Esophagus muscularis mucosa (tissue), 4 donors: ENCODE results near the gene TMEM123. TPM values are rescaled to one million over a fixed set of nuclear protein-coding genes. Genes with fewer than 3 reads are reported as not detected.

Source experiments
- DNase-seq: peaks from one replicate; pipeline ENCODE4 v3.0.0-alpha.2; 2017; ENCODE audit errors: extremely low spot score
- H3K27ac ChIP-seq, 4 donors: fragments of 200-600 bp; sonication (generic); replicated peaks in 1 of 4; 1 replicate in 3 of 4; 2 replicates in 1 of 4; pipeline ENCODE4 v1.5.1; 2016 to 2019; ENCODE audit warnings: mild to moderate bottlenecking in 1 of 4
- H3K27me3 ChIP-seq, 4 donors: fragments of 200-600 bp; sonication (generic); one replicate each; pipeline versions ENCODE4 v1.5.1 to v1.6.0; 2016 to 2019
- H3K36me3 ChIP-seq, 4 donors: fragments of 200-600 bp; sonication (generic); one replicate each; pipeline ENCODE4 v1.5.1; 2016 to 2019
- H3K4me1 ChIP-seq, 4 donors: fragments of 200-600 bp; sonication (generic); one replicate each; pipeline ENCODE4 v1.5.1; 2016 to 2019
- H3K4me3 ChIP-seq, 4 donors: fragments of 200-600 bp; sonication (generic); 1 replicate in 2 of 4; 2 replicates in 2 of 4; pipeline ENCODE4 v1.5.1; 2016 to 2019; ENCODE audit warnings: mild to moderate bottlenecking in 4 of 4, moderate library complexity in 1 of 4
- H3K9me3 ChIP-seq, 4 donors: fragments of 200-600 bp; sonication (generic); 1 replicate in 3 of 4; 2 replicates in 1 of 4; pipeline ENCODE4 v1.5.1; 2016 to 2019
- EP300 ChIP-seq: sonication (generic); formaldehyde crosslinking; IDR thresholded peaks from one replicate; pipeline ENCODE4 v1.6.1; 2017; ENCODE audit warnings: antibody characterized with exemption
- POLR2A ChIP-seq: fragments of 450-650 bp; IDR thresholded peaks from one replicate; pipeline ENCODE4 v1.6.1; 2017; ENCODE audit warnings: antibody characterized with exemption, moderate library complexity, mild to moderate bottlenecking, low read depth
- POLR2AphosphoS5 ChIP-seq, 2 donors: sonication (generic); formaldehyde crosslinking; IDR thresholded peaks; one replicate each; pipeline ENCODE4 v1.6.1; 2017; ENCODE audit warnings: antibody characterized with exemption in 2 of 2
- WGBS: methylation state at CpG from one replicate; pipeline ENCODE4 v1.1.5; 2018; 5-methylcytosine and 5-hydroxymethylcytosine counted together
- intact Hi-C: fragments of 100-400 bp; cut with DNase I; formaldehyde crosslinking; loops from one replicate; pipeline ENCODE4 v1.15.1; 2023
- total RNA-seq, 4 donors: library from RNA; depleted of rRNA; stranded (reverse); fragments of >200 nt; gene quantifications; one replicate each; pipeline versions ENCODE4 v1.1.0 to v1.2.1, GENCODE V29; 2016
- TF ChIP-seq, protein P1 (sequence below), 3 experiments: fragments of 200-600 bp in 2 of 3; fragments of 450-650 bp in 1 of 3; sonication (generic) in 2 of 3; IDR thresholded peaks; one replicate each; pipeline ENCODE4 v1.5.1; 2017 to 2019; ENCODE audit warnings: antibody characterized with exemption in 3 of 3, mild to moderate bottlenecking in 2 of 3, moderate library complexity in 1 of 3

The TMEM123 gene
- total RNA-seq, 4 donors from 2014 or later, result 82.7 to 116 (median 88.8) TPM

DNA sequence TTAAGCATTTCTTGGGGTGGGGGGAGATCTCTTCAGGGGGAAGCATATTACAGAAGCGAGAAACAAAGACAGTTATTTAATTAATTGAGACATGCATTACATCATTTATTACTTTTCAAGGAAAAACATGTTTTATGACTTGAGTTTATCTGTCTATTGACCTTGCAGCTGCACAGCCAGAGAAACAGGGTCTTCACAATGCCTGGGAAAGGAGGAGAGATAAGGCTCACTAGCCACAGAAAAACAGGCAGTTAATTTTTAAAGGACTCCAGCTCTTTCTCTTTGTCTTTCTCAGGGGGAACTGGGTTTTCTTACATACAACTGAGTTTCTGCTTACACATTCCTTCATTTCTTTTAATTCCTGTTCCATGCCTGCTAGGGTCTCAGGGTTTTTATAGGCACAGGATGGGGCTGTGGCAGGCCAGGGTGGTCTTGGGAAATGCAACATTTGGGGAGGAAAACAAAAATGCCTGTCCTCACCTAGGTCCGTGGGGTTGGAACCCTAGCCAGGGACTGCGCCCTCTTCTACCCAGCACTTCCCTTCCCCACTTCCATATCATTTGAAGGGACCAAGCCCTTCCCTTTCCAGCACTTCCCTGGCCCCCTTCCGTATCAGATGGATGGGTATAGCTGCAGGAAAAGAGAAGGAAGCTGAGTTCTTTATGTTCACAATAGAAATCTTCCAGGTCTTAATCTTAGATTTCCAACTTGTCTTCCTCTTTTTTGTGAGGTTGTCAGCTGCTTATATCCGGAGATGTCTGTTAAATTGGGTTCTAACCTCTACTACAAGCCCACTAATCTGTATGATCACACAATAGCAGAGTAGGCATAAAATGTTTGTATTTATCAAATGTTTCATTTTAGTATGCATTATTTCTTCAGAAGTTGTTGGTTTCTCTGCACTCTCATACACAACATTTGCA, 67.2 kb downstream of the TMEM123 start:
- Histone ChIP-seq H3K9me3 (no peaks in the 10 kb centered on the region), H3K4me1 (peaks cover 0 to 21% (median 1%) of the 10 kb centered on the region in 4 donors), H3K27ac (no peak overlapping the region), H3K36me3 (peaks cover 20 to 72% (median 41%) of the 10 kb centered on the region in 4 donors), H3K27me3 (no peaks in the 10 kb centered on the region), H3K4me3 (no peak overlapping the region)
- intact Hi-C loops, result no loop called here
- TF ChIP-seq POLR2AphosphoS5 (IDR thresholded peaks at IDR 0.05), result no peak
- TF ChIP-seq, protein P1, sequence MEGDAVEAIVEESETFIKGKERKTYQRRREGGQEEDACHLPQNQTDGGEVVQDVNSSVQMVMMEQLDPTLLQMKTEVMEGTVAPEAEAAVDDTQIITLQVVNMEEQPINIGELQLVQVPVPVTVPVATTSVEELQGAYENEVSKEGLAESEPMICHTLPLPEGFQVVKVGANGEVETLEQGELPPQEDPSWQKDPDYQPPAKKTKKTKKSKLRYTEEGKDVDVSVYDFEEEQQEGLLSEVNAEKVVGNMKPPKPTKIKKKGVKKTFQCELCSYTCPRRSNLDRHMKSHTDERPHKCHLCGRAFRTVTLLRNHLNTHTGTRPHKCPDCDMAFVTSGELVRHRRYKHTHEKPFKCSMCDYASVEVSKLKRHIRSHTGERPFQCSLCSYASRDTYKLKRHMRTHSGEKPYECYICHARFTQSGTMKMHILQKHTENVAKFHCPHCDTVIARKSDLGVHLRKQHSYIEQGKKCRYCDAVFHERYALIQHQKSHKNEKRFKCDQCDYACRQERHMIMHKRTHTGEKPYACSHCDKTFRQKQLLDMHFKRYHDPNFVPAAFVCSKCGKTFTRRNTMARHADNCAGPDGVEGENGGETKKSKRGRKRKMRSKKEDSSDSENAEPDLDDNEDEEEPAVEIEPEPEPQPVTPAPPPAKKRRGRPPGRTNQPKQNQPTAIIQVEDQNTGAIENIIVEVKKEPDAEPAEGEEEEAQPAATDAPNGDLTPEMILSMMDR (IDR thresholded peaks at IDR 0.05), result no peak
- no peak for TF ChIP-seq POLR2A
- no peak for TF ChIP-seq EP300
- WGBS, result 83% methylated on average over 5 of the region's 5 CpGs
- no peak for DNase-seq

DNA sequence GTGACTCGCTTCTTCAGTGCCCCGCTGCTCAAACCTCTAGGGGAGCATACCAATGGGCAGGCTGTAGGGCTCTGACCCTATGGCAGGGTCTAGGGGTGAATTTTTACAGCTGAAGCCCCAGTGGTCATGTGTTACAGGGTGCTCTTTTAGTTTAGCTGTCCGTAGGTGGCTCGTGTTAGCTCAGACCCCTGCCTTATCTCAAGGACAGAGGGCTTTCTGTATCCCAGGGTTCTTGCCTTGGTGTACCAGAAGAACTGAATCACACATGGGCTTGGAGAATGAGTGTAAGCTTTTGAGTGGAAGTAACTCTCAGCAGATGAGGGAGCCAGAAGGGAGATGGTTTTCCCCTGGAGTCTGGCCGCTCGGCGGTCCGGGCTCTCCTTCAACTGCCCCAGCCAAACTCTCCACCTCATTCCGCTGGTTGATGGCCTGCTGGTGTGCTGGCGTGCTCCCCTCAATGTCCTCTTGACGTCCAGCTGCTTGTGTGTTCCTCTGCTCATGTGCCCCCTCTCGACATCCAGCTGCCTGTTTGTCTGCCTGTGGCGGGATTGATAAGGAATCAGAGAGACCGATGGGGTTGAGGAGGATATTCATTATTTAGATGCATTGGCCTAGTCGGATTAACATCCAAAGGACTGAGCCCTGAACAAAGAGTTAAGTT, 68.0 kb downstream of the TMEM123 start:
- no peak for DNase-seq

DNA sequence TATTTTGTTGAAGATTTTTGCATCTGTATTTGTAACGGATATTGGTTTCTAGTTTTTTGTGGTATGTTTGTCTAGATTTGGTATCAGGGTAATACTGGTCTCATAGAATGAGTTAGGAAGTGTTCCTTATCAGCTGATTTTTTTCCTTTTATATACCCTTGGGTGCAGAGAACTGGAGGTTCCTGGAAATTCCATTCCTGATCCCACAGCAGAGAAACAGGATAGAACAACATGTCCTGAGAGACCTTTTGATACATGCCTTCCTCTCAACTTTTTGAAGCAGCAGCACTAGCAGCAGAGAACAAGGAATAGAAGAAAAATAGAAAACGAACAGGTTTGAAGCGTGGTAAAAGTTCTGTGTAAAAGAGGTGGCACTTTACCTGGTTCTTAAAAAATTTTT, 68.7 kb downstream of the TMEM123 start:
- Histone ChIP-seq H3K27me3 (no peaks in the 10 kb centered on the region), H3K4me1 (peaks cover 0 to 21% (median 1%) of the 10 kb centered on the region in 4 donors), H3K9me3 (no peaks in the 10 kb centered on the region), H3K27ac (no peak overlapping the region), H3K36me3 (peaks cover 25 to 79% (median 48%) of the 10 kb centered on the region in 4 donors), H3K4me3 (no peak overlapping the region)
- DNase-seq, result no peak
- intact Hi-C loops, result no loop called here
- no peak for TF ChIP-seq POLR2AphosphoS5 (IDR thresholded peaks at IDR 0.05)
- no peak for TF ChIP-seq POLR2A
- TF ChIP-seq EP300, result no peak
- TF ChIP-seq, protein P1 (IDR thresholded peaks at IDR 0.05), result no peak
- 85% methylated on average over 3 of the region's 3 CpGs for WGBS

More for the DNA sequence above, 68.0 kb downstream of the TMEM123 start:
- Histone ChIP-seq H3K4me3 (no peak overlapping the region), H3K27me3 (no peaks in the 10 kb centered on the region), H3K4me1 (peaks cover 0 to 21% (median 1%) of the 10 kb centered on the region in 4 donors), H3K9me3 (no peaks in the 10 kb centered on the region), H3K27ac (no peak overlapping the region), H3K36me3 (peaks cover 23 to 79% (median 48%) of the 10 kb centered on the region in 4 donors)
- 86% methylated on average over 15 of the region's 15 CpGs for WGBS
- intact Hi-C loops, result no loop called here
- TF ChIP-seq, protein P1 (IDR thresholded peaks at IDR 0.05), result no peak
- TF ChIP-seq POLR2AphosphoS5 (IDR thresholded peaks at IDR 0.05) (no peak), POLR2A (no peak)

DNA sequence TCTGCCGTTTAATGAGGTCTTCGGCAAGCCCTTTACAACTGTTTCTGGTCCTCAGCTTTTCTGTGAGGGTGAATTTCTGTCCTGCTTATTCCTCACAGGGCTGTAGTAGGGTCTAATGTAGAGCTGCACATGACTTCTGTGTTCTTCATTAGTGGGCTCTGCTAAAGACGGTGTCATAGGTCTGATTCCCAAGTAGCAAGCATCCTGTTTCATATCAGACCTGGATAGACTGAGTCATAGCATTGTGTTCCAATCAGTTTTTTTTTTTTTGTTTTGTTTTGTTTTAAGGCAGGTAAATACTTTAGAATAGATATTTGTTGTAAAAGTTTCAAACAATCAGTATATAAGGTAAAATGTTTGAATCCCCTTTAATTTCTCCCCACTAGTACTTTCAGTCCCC, 70.2 kb downstream of the TMEM123 start:
- no peak for DNase-seq
- intact Hi-C loops, result no loop called here
- Histone ChIP-seq H3K4me1 (peaks cover 0 to 21% (median 1%) of the 10 kb centered on the region in 4 donors), H3K36me3 (peaks cover 22 to 80% (median 54%) of the 10 kb centered on the region in 4 donors), H3K4me3 (no peak overlapping the region), H3K27ac (no peak overlapping the region), H3K27me3 (no peaks in the 10 kb centered on the region), H3K9me3 (no peaks in the 10 kb centered on the region)
- 74% methylated on average over 3 of the region's 3 CpGs for WGBS
- TF ChIP-seq POLR2A (no peak), POLR2AphosphoS5 (IDR thresholded peaks at IDR 0.05) (no peak), EP300 (no peak)
- TF ChIP-seq, protein P1 (IDR thresholded peaks at IDR 0.05), result no peak
